ENCODE measurements around the gene PDLIM5.
"Not testable (repeated sequence)": the region's sequence is repeated elsewhere in the genome, so short reads cannot be mapped to it uniquely, and the experiment has no call there.

PDLIM5 gene

GRCh38 chr4:94451695-94452475 is at the start of gene PDLIM5:
Gene PDLIM5 (plus strand): TSS chr4:94451942. CDS start chr4:94455289, 3,347 bp downstream.
- peak; percentile 94 for DNase-seq

- not testable (repeated sequence) for DNase-seq
Observed at GRCh38 chr4:94402439-94402838, 49.3 kb upstream of the PDLIM5 start.

GRCh38 chr4:94403751-94404150 is 48.0 kb upstream of the PDLIM5 start:
- no peak for DNase-seq

- peak; percentile 82 for DNase-seq
Observed at GRCh38 chr4:94406668-94407437, 44.9 kb upstream of the PDLIM5 start.

- DNase-seq = no peak
Observed at GRCh38 chr4:94407846-94408245, 43.9 kb upstream of the PDLIM5 start.

- no peak for DNase-seq
Observed at GRCh38 chr4:94408549-94409374, 43.0 kb upstream of the PDLIM5 start.

GRCh38 chr4:94409375-94409679 is 42.4 kb upstream of the PDLIM5 start:
- DNase-seq = no peak

GRCh38 chr4:94409962-94410361 is 41.8 kb upstream of the PDLIM5 start:
- no peak for DNase-seq

GRCh38 chr4:94410678-94411206 is 41.0 kb upstream of the PDLIM5 start:
- DNase-seq = no peak

GRCh38 chr4:94411296-94411695 is 40.4 kb upstream of the PDLIM5 start:
- no peak for DNase-seq

GRCh38 chr4:94412019-94412657 is 39.6 kb upstream of the PDLIM5 start:
- no peak for DNase-seq

GRCh38 chr4:94412658-94413038 is 39.1 kb upstream of the PDLIM5 start:
- no peak for DNase-seq

GRCh38 chr4:94413085-94413840 is 38.5 kb upstream of the PDLIM5 start:
- no peak for DNase-seq

GRCh38 chr4:94414907-94415306 is 36.8 kb upstream of the PDLIM5 start:
- DNase-seq = no peak

- DNase-seq = no peak
Observed at GRCh38 chr4:94415448-94415847, 36.3 kb upstream of the PDLIM5 start.

GRCh38 chr4:94416335-94416734 is 35.4 kb upstream of the PDLIM5 start:
- no peak for DNase-seq

GRCh38 chr4:94416981-94417380 is 34.8 kb upstream of the PDLIM5 start:
- no peak for DNase-seq

- no peak for DNase-seq
Observed at GRCh38 chr4:94419549-94419948, 32.2 kb upstream of the PDLIM5 start.

GRCh38 chr4:94419956-94420355 is 31.8 kb upstream of the PDLIM5 start:
- DNase-seq = no peak

GRCh38 chr4:94420356-94420755 is 31.4 kb upstream of the PDLIM5 start:
- DNase-seq = no peak

- no peak for DNase-seq
Observed at GRCh38 chr4:94426783-94427182, 25.0 kb upstream of the PDLIM5 start.

- no peak for DNase-seq
Observed at GRCh38 chr4:94428884-94429283, 22.9 kb upstream of the PDLIM5 start.
